Neural cell (in vitro differentiated cells): ENCODE results near the gene NLRP4. TPM values are rescaled to one million over a fixed set of nuclear protein-coding genes. Genes with fewer than 3 reads are reported as not detected.

Experiments used
- H2AFZ ChIP-seq: fragments of 200-600, 300-800 bp; sonication (generic), shearing (Covaris generic); 2 replicates; pipeline ENCODE4 v1.6.0; 2014; ENCODE audit warnings: low read depth, mild to moderate bottlenecking, antibody characterized with exemption, low read length, moderate library complexity
- H3F3A ChIP-seq: fragments of 200-600 bp; shearing (Covaris generic); 2 replicates; pipeline ENCODE4 v1.6.1; 2016; ENCODE audit warnings: mild to moderate bottlenecking, moderate library complexity, mixed read lengths, antibody characterized with exemption, low read length; ENCODE audit not compliant: insufficient read depth, poor library complexity, severe bottlenecking
- H3K27ac ChIP-seq: fragments of 200-600, 300-800 bp; sonication (generic), shearing (Covaris generic); 2 replicates; pipeline ENCODE4 v1.5.1; 2014; ENCODE audit warnings: mild to moderate bottlenecking, low read length, moderate library complexity
- H3K27me3 ChIP-seq: fragments of 300-800, 200-600 bp; sonication (generic), shearing (Covaris generic); 2 replicates; pipeline ENCODE4 v1.6.0; 2014; ENCODE audit warnings: mild to moderate bottlenecking, low read depth, low read length, moderate library complexity; ENCODE audit not compliant: insufficient read depth
- H3K36me3 ChIP-seq: fragments of 300-800, 200-600 bp; sonication (generic), shearing (Covaris generic); 2 replicates; pipeline ENCODE4 v1.5.1; 2014; ENCODE audit warnings: mild to moderate bottlenecking, antibody characterized with exemption, low read length, moderate library complexity; ENCODE audit not compliant: insufficient read depth
- H3K4me2 ChIP-seq: fragments of 300-800, 200-600 bp; sonication (generic), shearing (Covaris generic); 2 replicates; pipeline ENCODE4 v1.6.0; 2014; ENCODE audit warnings: mild to moderate bottlenecking, low read length
- H3K4me3 ChIP-seq: fragments of 300-800, 200-600 bp; sonication (generic), shearing (Covaris generic); 2 replicates; pipeline ENCODE4 v1.5.1; 2014; ENCODE audit warnings: mild to moderate bottlenecking, low read length, moderate library complexity
- H3K79me2 ChIP-seq: fragments of 200-600 bp; shearing (Covaris generic); replicated peaks from 2 replicates; pipeline ENCODE4 v1.6.0; 2014; ENCODE audit warnings: mild to moderate bottlenecking, low read length, moderate library complexity; ENCODE audit not compliant: insufficient read depth
- H3K9ac ChIP-seq: fragments of 300-800, 200-600 bp; sonication (generic), shearing (Covaris generic); 2 replicates; pipeline ENCODE4 v1.6.1; 2016; ENCODE audit warnings: mild to moderate bottlenecking, low read length, mixed read lengths
- H3K9me2 ChIP-seq: fragments of 200-600 bp; shearing (Covaris generic); 2 replicates; pipeline ENCODE4 v1.6.1; 2016; ENCODE audit warnings: mild to moderate bottlenecking, low read length, mixed read lengths; ENCODE audit not compliant: insufficient read depth
- H3K9me3 ChIP-seq: fragments of 200-600, 300-800 bp; sonication (generic), shearing (Covaris generic); 2 replicates; pipeline ENCODE4 v1.6.1; 2016; ENCODE audit warnings: mild to moderate bottlenecking, mixed run types, low read length, moderate library complexity, mixed read lengths
- H4K20me1 ChIP-seq: fragments of 200-600 bp; shearing (Covaris generic); 2 replicates; pipeline ENCODE4 v1.6.1; 2016; ENCODE audit warnings: mild to moderate bottlenecking, mixed run types; ENCODE audit not compliant: insufficient read depth
- CTCF ChIP-seq: fragments of 450-650 bp; IDR thresholded peaks from 2 replicates; pipeline ENCODE4 v1.5.1; 2014; ENCODE audit warnings: antibody characterized with exemption, mild to moderate bottlenecking, moderate library complexity; ENCODE audit not compliant: poor library complexity, severe bottlenecking
- EP300 ChIP-seq: fragments of 450-650 bp; conservative IDR thresholded peaks from 2 replicates; pipeline ENCODE4 v1.6.1; 2014; ENCODE audit warnings: antibody characterized with exemption, mild to moderate bottlenecking, moderate library complexity; ENCODE audit not compliant: poor library complexity, severe bottlenecking
- EZH2 ChIP-seq: fragments of 200-600, 300-800 bp; shearing (Covaris generic), sonication (generic); IDR thresholded peaks from 2 replicates; pipeline ENCODE4 v1.6.1; 2014; ENCODE audit warnings: antibody characterized with exemption, low read length, borderline replicate concordance, mild to moderate bottlenecking; ENCODE audit not compliant: insufficient read depth, poor library complexity, severe bottlenecking
- MXI1 ChIP-seq: fragments of 450-650 bp; conservative IDR thresholded peaks from 2 replicates; pipeline ENCODE4 v1.6.1; 2014; ENCODE audit warnings: antibody characterized with exemption, mild to moderate bottlenecking; ENCODE audit not compliant: poor library complexity, severe bottlenecking
- POLR2AphosphoS5 ChIP-seq: IDR thresholded peaks from 2 replicates; pipeline ENCODE4 v1.6.1; 2012
- RAD21 ChIP-seq: fragments of 450-650 bp; conservative IDR thresholded peaks from 2 replicates; pipeline ENCODE4 v1.6.1; 2014; ENCODE audit warnings: antibody characterized with exemption, mild to moderate bottlenecking, moderate library complexity
- SMC3 ChIP-seq: fragments of 450-650 bp; conservative IDR thresholded peaks from 2 replicates; pipeline ENCODE4 v1.6.1; 2014; ENCODE audit warnings: antibody characterized with exemption, mild to moderate bottlenecking, moderate library complexity; ENCODE audit not compliant: poor library complexity
- TAF1 ChIP-seq: IDR thresholded peaks from 2 replicates; pipeline ENCODE4 v1.6.1; 2012; ENCODE audit warnings: low read depth
- polyA plus RNA-seq: library from polyadenylated mRNA; depleted of rRNA; stranded (reverse); fragments of >200 nt; gene quantifications from 2 replicates; pipeline ENCODE4 v1.2.3, GENCODE V29; 2014
- TF ChIP-seq, protein P1 (sequence below): IDR thresholded peaks from 2 replicates; pipeline ENCODE4 v1.6.1; 2012; ENCODE audit warnings: borderline replicate concordance

The NLRP4 gene
- polyA plus RNA-seq, 1 donor from 2014 or later = not detected

DNA sequence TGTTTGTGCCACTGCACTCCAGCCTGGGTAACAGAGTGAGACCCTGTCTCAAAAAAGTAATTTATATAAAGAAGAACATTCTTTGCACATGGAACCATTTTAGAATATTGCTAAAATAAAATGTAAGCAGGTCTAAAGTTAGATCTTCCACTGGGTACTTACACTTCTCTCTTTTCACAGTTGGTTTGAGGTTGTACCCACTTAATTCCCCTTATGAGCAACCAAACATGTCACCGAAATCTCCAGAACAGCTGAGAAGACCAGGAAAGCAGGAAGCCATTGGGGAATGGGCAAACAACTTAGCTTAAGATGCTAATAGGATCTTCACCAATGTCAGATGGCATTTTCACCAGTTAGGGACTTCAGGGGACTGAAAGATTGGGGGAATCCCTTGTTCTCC is 18.8 kb downstream of the NLRP4 start:
- Histone ChIP-seq H3K79me2 (no peaks in the 10 kb centered on the region), H3K4me2 (no peak overlapping the region), H3K9ac (no peak overlapping the region), H3K9me3 (peaks cover 2% of the 10 kb centered on the region), H3F3A (no peaks in the 10 kb centered on the region), H3K27ac (no peak overlapping the region), H3K9me2 (no peaks in the 10 kb centered on the region), H3K4me3 (no peak overlapping the region), H2AFZ (no peak overlapping the region), H3K27me3 (no peaks in the 10 kb centered on the region), H3K36me3 (no peaks in the 10 kb centered on the region), H4K20me1 (no peaks in the 10 kb centered on the region)
- TF ChIP-seq SMC3 (no peak), RAD21 (no peak), TAF1 (no peak), CTCF (no peak), POLR2AphosphoS5 (no peak), EP300 (no peak), MXI1 (no peak), EZH2 (no peak)
- TF ChIP-seq, protein P1, sequence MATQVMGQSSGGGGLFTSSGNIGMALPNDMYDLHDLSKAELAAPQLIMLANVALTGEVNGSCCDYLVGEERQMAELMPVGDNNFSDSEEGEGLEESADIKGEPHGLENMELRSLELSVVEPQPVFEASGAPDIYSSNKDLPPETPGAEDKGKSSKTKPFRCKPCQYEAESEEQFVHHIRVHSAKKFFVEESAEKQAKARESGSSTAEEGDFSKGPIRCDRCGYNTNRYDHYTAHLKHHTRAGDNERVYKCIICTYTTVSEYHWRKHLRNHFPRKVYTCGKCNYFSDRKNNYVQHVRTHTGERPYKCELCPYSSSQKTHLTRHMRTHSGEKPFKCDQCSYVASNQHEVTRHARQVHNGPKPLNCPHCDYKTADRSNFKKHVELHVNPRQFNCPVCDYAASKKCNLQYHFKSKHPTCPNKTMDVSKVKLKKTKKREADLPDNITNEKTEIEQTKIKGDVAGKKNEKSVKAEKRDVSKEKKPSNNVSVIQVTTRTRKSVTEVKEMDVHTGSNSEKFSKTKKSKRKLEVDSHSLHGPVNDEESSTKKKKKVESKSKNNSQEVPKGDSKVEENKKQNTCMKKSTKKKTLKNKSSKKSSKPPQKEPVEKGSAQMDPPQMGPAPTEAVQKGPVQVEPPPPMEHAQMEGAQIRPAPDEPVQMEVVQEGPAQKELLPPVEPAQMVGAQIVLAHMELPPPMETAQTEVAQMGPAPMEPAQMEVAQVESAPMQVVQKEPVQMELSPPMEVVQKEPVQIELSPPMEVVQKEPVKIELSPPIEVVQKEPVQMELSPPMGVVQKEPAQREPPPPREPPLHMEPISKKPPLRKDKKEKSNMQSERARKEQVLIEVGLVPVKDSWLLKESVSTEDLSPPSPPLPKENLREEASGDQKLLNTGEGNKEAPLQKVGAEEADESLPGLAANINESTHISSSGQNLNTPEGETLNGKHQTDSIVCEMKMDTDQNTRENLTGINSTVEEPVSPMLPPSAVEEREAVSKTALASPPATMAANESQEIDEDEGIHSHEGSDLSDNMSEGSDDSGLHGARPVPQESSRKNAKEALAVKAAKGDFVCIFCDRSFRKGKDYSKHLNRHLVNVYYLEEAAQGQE = no peak

GRCh38 chr19:55857149-55857548 is 20.8 kb downstream of the NLRP4 start:
- peaks cover 8% of the 10 kb centered on the region for H3K9me3 ChIP-seq
- H3K27ac ChIP-seq = no peak overlapping the region
- no peaks in the 10 kb centered on the region for H3K27me3 ChIP-seq
- no peaks in the 10 kb centered on the region for H4K20me1 ChIP-seq
- H3K36me3 ChIP-seq = no peaks in the 10 kb centered on the region
- no peak overlapping the region for H2AFZ ChIP-seq
- no peak overlapping the region for H3K4me3 ChIP-seq
- H3K9ac ChIP-seq = no peak overlapping the region
- no peaks in the 10 kb centered on the region for H3F3A ChIP-seq
- TF ChIP-seq, protein P1 = no peak
- no peak for TF ChIP-seq TAF1
- no peak overlapping the region for H3K4me2 ChIP-seq
- H3K9me2 ChIP-seq = no peaks in the 10 kb centered on the region
- H3K79me2 ChIP-seq = no peaks in the 10 kb centered on the region
